Measurements from ENCODE around the gene CTNND2.
"Not testable (repeated sequence)": the region's sequence is repeated elsewhere in the genome, so short reads cannot be mapped to it uniquely, and the experiment has no call there.

CTNND2 gene

DNA sequence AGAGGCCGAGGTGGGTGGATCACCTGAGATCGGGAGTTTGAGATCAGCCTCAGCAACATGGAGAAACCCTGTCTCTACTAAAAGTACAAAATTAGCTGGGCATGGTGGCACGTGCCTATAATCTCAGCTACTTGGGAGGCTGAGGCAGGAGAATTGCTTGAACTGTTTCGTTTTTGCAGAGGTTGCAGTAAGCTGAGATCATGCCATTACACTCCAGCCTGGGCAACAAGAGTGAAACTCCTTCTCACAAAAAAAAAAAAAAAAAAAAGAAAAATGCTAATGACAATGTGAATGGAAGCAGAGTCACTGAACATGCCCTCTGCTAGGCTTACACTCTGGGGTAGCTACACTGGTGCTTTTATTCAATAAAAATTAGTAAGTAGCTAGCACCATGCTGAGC lies 899.7 kb downstream of the CTNND2 start:
- not testable (repeated sequence) for DNase-seq

DNA sequence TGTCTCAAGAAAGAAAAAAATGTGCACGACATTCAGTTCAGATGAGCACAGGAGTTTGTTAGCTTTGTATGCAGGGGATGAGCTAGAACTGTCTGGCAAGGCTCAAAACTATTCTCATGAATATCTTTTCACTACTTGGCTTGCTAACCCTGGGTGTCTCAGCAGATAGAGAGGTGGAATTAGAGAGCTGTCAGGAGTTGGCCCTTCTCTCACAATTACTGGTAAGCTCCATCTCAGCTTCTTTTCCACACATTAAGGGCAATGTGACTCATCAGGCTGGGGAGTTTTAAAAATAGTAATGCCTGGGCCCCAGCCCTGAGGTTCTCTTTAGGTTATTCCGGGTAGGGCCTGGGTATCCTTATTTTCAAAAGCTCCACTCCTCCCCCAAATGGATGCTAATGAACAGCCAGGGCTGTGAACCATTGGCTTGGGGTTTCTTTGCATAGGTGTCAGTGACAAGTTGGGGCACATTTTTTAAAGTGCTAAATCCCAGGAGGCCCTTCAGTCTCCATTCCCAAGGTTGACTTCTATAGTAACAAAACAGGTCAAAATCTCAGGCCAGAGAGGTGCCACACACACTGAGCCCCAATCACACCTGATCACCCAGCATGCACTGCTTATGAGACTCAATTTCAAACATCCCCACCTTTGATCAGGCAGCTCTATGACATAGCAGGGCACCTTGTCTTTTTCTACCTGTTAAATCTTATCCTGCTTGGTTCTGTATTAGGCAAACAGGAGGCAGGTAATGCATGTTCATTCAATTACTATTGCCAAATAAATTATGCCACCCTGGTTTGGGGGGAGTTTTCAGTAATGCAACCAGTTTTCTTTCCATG lies 903.5 kb downstream of the CTNND2 start:
- no peak for DNase-seq

GRCh38 chr5:10999714-11000113 lies 904.5 kb downstream of the CTNND2 start:
- DNase-seq = no peak

DNA sequence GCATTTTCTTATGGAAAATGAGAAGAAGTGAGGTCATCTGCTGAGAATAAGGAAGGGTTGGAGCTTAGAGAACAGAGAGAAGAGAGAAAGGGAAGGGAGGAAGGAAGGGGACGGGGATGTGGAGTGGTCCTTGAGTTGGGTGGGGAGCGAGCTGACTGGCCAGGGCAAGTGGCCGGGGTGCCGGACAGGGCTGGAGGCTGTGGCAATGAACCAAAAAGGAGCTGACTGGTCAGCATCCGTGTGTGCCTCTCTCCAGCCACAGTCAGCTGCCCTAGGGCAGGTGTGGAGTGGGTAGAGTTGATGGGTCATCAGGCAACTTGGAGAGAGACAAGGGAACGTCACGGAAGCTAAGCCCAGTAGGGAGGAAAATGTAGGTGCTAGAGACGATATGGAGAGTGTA lies 908.4 kb downstream of the CTNND2 start:
- DNase-seq = no peak

DNA sequence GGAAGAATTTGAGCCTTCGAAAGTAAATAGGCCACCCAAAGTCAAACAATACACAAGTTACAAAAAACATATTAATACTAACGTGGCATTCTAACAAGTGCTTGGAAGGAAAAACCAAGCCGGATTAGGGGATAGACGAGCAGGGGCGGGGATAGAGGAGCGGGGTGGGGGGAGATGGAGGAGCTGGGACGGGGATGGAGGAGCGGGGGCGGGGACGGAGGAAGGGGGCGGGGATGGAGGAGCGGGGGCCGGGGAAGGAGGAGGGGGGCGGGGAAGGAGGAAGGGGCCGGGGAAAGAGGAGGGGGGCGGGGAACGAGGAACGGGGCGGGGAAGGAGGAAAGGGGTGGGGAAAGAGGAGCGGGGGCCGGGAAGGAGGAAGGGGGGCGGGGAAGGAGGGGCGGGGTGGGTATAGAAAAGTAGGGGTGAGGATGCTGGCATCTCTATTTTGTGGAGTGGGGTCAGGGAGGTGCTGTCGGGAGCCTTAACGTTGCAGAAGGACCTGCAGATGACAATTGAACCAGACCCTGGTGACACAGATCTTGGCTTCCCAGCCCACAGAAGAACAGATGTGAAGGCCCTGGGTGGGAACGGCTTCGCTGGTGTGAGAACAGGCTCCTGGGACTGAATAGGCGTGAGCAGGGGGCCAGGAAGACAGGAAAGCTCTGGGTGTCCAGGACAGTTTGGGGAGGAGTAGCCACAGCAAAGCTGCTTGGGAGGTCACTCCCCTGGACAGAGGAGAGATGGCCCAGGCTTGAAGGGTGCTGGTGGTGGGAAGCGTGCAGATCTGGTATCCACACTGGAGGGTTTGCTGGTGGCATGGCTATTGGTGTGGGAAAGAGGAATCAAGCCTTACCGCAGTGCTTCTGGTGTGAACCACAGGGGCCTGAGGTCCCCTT lies 909.9 kb downstream of the CTNND2 start:
- DNase-seq = no peak

GRCh38 chr5:10990634-10991033 lies 913.6 kb downstream of the CTNND2 start:
- no peak for DNase-seq

DNA sequence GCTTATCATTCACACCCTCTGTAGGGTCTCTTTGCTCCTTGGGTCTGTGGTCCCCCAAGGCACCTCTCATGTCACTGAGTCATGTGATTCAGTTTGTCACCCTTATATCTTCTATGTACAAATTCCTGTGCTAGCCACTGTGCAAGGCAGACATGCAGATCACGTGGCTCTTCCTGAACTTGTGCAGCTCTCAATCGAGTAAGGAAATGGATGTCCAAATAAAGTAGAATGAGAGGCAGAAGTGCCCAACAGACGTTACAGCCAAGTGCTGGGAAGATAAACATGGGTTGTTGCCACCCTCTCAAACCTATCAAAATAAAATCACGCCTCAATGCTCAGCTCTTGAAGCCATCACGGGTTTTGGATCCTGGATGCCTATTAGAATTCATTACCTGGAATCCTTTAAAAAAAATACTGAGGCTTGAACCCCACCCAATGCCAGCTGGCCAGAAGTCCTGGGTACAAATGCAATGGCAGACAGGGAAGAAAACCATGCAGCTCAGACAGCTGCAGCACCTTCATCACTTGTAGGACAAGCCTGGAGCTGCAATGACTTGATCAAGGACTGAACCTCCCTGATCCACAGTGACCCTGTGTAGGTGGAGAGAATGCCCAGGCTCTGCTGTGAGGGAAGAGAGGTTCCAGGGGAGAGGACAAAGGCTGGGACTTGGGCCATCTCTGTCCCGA lies 914.5 kb downstream of the CTNND2 start:
- no peak for DNase-seq

- no peak for DNase-seq
Measured at GRCh38 chr5:10988622-10989021, 915.6 kb downstream of the CTNND2 start.

- DNase-seq = peak; percentile 29
Measured at GRCh38 chr5:10987925-10988504, 916.2 kb downstream of the CTNND2 start.

DNA sequence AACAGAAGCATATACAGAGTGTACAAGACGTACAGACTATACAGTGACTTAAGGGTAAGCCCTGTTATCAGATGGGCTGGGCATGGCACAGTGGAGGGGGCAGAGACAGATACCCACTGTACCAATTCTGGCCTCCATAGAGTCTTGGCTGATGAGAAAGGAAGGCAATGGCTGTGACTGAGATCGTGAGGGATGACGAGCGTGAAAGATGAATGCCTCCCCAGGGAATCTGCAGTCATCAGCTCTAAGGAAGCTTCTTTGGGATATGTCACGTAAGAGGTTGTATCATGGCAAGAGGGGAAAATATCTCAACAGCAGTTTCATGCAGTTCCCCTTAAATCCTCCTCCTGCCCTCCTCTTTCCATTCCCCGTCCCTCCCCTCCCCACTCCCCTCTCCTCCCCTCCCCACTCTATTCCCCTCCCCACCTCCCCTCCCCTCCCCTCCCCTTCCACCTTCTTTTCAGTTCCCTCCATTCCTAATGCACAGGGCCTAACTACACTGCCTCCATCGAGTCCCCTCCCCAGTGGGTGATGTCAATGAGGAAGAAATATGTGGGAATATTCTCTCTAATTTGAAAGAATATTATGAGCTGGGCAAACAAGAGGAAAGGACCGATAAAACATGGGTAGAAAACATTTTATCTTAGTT lies 916.8 kb downstream of the CTNND2 start:
- no peak for DNase-seq

DNA sequence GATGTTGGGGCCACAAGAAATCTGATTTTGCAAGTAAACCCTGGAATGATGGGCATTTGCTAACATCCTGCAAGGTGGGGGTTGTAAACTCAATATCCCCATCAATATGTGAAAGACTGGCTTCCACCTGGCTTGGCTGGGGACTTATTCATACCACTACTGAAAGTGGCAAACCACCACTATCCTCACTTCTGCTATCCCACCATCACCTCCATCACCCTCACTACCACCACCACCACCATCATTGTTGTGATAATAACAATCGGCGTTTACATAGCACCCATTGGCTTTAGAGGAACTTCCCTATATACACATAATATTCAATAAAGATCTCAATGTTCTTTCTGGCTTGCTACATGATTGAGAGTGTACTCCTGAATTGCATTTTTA lies 918.5 kb downstream of the CTNND2 start:
- no peak for DNase-seq

GRCh38 chr5:10985091-10985720 lies 919.0 kb downstream of the CTNND2 start:
- DNase-seq = no peak

GRCh38 chr5:10984021-10984715 lies 920.1 kb downstream of the CTNND2 start:
- no peak for DNase-seq

GRCh38 chr5:10982626-10983025 lies 921.6 kb downstream of the CTNND2 start:
- no peak for DNase-seq

- no peak for DNase-seq
Measured at GRCh38 chr5:10981932-10982331, 922.3 kb downstream of the CTNND2 start.

GRCh38 chr5:10977011-10977410 lies 927.2 kb downstream of the CTNND2 start:
- no peak for DNase-seq

- DNase-seq = no peak
Measured at GRCh38 chr5:10975945-10976344, 928.3 kb downstream of the CTNND2 start.

- no peak for DNase-seq
Measured at GRCh38 chr5:10974850-10975249, 929.4 kb downstream of the CTNND2 start.

DNA sequence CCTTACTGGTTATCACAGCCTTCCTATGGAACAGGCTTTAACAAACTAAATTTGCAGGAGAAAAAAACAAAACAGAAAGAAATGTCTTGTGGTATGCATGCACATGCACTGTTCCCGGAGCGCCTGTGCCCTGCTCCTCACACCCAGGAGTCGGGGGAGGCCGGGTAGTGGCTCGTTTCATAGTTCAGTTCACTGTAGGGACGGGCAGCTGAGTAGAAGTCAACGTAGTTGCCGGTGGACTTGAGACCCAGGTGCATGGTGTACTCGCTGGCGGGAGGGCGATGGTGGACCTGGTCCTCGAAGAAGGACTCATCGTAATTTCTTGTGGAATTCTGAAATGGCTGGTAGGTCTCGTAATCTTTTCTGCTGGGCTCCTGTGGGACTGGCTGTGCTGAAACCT lies 930.9 kb downstream of the CTNND2 start:
- DNase-seq = no peak

DNA sequence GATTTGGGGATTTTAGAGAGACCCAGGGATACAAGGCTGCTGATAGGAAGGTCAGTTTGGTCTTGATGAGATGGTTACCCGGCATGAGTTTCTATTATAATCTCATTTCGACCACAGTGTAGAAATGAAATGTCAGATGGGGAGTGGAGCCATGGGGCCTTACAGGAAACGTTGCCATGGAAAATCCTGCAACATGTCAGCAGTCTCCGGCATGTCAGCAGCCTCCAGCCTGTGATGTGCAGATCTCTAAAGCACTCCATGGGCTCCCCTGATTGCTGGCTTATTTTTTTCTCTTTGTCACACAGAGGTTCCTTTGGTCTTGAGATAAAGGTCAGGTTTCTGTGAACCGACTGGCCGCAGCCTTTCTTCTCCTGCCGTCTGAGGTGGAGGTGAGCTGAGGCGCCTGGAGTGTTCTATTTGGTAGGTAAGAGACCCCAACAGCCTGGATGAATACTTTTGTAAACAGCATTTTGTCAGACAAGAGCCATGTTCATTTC lies 934.5 kb downstream of the CTNND2 start:
- DNase-seq = no peak

- DNase-seq = no peak
Measured at GRCh38 chr5:10964806-10965205, 939.4 kb downstream of the CTNND2 start.
